Left ventricle myocardium superior (tissue), 1 donor: ENCODE measurements around the gene LINC00237. TPM values are rescaled to one million over a fixed set of nuclear protein-coding genes. Genes with fewer than 3 reads are reported as not detected.

Experiments used
- ATAC-seq: fragments of 200-7000 bp; cut with Tn5 transposase; one replicate; pipeline ENCODE4 v1.9.1; 2020; ENCODE audit warnings: mild to moderate bottlenecking, moderate library complexity
- DNase-seq: peaks from one replicate; pipeline ENCODE4 v3.0.0-alpha.2; 2020
- intact Hi-C: fragments of 100-400 bp; cut with micrococcal nuclease; formaldehyde crosslinking; loops from one replicate; pipeline ENCODE4 v1.11.0; 2022
- total RNA-seq: library from RNA; stranded (reverse); fragmentation: NEBNext Ultra II Directional; extraction: Animal tissue kit (Norgen Biotek cat#: 25700); gene quantifications from one replicate; pipeline ENCODE4 v1.2.1, GENCODE V29; 2021
- donor health status: DM: no; HTN: yes; CAD: no; lungs with severe emphysema.

LINC00237 gene
- total RNA-seq, 1 donor from 2014 or later = not detected

DNA sequence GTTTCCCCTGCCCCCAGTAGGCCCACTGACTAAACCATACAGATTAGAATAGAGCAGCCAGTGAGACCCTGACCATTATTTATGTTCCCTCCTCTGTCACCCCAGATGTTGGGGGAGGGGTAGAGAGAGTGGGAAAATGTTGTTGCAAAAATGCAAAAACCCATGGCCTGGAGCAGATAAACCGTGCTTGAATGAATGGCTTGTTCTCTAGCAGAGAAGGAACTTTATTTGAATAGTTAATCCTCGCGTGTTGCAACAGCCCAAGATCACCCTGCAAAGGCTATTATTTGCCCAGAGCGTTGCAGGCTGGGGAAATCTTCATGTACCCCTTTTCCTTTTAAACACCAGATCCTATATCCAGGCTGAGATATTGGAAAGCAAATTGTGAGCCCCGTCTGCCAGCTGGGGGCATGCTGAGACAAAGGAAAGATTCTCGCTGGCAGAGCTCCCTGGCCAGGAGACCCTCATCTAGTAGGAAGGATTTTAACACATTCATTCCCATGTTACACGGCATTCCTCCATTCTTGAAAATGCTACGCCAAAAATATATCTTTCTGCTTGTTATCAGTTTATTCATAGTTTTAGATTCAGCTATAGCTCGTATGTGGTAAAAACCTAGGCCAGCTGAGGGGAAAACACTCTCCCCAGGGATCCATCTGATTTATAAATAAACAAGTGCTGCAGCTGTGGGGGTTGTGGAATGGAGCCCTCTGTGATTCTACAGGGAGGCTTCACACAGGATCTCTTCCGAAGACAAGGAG is 53.0 kb downstream of the LINC00237 start:
- ATAC-seq = no peak
- intact Hi-C loops = no loop called here
- no peak for DNase-seq

GRCh38 chr20:21052686-21053001 is 53.5 kb downstream of the LINC00237 start:
- intact Hi-C loops = no loop called here
- DNase-seq = no peak
- no peak for ATAC-seq

- no peak for ATAC-seq
- DNase-seq = no peak
- intact Hi-C loops = no loop called here
Measured at GRCh38 chr20:21052241-21052640, 53.9 kb downstream of the LINC00237 start.

GRCh38 chr20:21050710-21051109 is 55.4 kb downstream of the LINC00237 start:
- intact Hi-C loops = no loop called here
- ATAC-seq (no peak), DNase-seq (no peak)

- DNase-seq = no peak
- intact Hi-C loops = no loop called here
- ATAC-seq = no peak
Measured at GRCh38 chr20:21049305-21049828, 56.8 kb downstream of the LINC00237 start.

DNA sequence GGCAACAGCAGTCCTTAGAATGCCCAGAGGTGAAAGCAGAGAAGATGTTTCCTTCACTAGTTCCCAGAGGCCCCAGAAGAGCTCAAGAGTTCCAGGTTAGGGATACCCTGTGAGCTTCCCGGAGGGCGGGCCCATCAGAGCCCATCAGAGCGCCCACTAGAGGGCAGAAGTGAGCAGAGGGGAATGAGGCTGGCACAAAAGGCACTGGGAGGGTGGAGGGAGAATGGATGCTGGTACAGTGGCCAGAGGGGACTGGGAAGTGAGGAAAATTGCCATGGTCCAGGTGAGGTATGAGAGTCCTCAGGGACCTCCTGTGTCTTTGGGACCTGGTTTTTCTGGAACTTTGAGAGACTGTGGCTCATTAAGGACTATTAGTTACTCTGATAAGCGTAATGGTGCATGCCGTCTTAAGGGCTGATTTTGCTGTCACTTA is 57.3 kb downstream of the LINC00237 start:
- ATAC-seq (no peak), DNase-seq (no peak)
- intact Hi-C loops = no loop called here

DNA sequence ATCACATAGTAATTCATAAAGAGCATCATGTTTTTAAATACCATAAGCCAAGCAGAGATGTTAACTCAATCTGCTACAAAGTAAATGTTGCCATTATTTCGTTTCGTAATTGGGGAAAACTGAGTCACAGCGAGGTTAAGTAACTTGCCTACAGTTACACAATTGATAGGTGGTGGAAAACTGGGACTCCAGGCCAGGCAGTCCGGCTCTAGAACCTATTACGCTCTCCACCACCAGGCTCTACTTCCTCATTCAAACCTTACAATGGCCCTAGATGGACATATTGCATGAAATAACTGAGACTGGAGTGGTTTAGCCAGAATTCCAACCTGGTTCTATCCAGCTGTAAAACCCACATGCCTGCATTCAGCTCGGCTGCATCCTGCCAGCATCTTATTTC is 58.2 kb downstream of the LINC00237 start:
- intact Hi-C loops = no loop called here
- DNase-seq (no peak), ATAC-seq (no peak)

GRCh38 chr20:21046413-21047070 is 59.6 kb downstream of the LINC00237 start:
- intact Hi-C loops = no loop called here
- DNase-seq = no peak
- no peak for ATAC-seq

Other genes with a start within 250 kb of the LINC00237 start
- 41.9 TPM for gene KIZ, start 19.7 kb upstream of the LINC00237 start, total RNA-seq
- gene XRN2, start 197.0 kb upstream of the LINC00237 start, total RNA-seq = 35.6 TPM